ENCODE data around the gene TOPORS.
A peak's percentile ranks its signal among the peaks of the same experiment; 100 is the strongest.
"Not testable (repeated sequence)": the region's sequence is repeated elsewhere in the genome, so short reads cannot be mapped to it uniquely, and the experiment has no call there.

Gene TOPORS

GRCh38 chr9:32565967-32566366 is 13.6 kb upstream of the TOPORS start:
- no peak for DNase-seq (ENCODE audit: low spot score)

GRCh38 chr9:32558408-32558934 is 6.1 kb upstream of the TOPORS start:
- no peak for DNase-seq (ENCODE audit: low spot score)

DNA sequence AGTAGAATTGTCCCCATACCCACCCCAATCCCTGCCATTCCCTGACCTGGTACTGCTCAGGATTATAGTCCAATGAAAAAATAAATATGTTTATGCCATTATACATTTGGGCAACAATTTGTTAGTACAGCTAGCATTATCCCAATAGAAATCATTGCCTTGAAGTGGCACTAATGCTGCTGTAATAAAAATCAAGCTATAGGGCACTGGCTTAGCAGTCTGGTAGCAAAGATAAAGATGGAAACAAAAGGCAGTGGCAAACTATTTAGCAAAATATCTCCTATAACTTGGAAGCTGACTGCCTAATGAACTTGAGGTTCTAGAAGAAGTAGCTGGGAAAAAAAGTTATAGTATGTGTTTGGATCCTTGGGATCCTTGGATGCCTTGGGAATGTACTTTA is 2.2 kb upstream of the TOPORS start:
- no peak for DNase-seq (ENCODE audit: low spot score)

DNA sequence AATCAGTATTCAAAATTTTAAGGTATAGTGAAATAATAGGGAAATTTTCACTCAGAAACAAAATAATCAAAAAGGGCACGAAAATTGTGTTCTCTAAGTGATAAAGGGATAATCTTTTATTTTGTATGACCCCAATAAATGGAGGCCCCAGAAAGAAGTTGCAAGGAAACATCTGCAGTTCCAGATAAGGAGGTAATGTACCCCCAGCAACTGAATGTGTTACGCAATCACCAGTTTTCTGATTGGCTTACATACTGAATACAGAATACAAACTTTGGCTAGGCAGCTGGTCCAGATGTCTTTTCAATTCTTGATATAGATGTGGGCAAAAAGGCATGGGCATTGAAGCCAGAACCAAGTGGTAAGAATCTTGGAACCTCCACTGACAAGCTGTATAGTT is 1.7 kb upstream of the TOPORS start:
- DNase-seq (ENCODE audit: low spot score), result no peak

DNA sequence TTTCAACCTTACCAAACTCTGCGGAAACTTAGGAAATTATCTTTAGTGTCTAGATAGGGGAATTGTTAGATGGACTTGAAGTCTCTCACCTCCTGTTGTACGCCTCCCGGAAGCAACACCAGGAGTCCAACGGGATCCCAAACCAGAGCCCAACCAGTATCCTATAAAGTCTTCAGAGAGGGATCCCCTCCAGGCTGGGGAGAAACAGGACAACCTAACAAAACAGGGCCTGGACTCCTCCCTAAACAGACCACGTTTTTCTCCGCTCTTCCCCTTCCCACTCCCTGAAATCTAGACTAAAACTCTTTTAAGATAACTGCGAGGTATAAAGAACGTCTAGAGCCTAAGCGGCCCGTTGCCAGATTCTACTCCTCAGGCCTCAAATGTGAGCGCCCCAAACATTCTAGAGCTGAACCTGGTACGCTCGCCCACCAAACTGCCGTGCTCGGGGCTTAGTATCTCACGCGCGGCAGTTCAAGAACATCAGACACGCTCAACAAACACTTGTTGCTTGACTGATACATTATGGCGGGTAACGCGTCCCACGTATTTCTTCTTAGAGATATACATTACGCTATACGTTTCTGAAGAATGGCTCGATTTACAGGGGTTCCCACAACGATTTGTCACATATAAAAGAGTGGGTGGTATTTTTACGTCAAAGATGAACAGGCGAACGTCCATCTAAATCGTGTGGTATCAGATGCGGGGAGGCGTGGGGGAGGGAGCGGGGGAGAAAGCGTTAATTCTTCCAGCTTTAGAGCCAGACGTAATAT is 922 bp downstream of the TOPORS start:
- DNase-seq (ENCODE audit: low spot score), result no peak

GRCh38 chr9:32550562-32551275 is 1.7 kb downstream of the TOPORS start:
- peak; percentile 89 for DNase-seq (ENCODE audit: low spot score)

DNA sequence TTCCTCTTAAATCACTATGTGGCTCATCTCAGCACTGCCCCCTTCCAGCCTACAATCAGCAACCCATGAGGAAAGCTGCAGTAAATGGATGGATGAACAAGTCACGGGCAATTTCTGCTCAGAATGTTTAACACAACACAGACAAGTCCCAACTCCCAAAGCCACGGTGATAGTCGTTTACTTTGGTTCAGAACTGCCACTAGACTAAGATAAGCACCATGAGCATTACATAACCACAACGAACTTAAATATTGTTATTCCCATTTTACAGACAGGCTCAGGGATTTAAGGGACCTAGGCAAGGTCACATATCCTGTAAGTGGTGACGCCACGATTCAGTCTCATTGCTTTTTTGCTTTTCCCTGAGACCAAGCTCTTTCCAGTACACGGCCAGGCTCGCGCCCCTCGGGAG is 2.2 kb downstream of the TOPORS start:
- peak; percentile 49 for DNase-seq (ENCODE audit: low spot score)

- DNase-seq (ENCODE audit: low spot score), result not testable (repeated sequence)
Observed at GRCh38 chr9:32548213-32548612, 4.2 kb downstream of the TOPORS start.

GRCh38 chr9:32545884-32546283 is 6.5 kb downstream of the TOPORS start:
- no peak for DNase-seq (ENCODE audit: low spot score)

DNA sequence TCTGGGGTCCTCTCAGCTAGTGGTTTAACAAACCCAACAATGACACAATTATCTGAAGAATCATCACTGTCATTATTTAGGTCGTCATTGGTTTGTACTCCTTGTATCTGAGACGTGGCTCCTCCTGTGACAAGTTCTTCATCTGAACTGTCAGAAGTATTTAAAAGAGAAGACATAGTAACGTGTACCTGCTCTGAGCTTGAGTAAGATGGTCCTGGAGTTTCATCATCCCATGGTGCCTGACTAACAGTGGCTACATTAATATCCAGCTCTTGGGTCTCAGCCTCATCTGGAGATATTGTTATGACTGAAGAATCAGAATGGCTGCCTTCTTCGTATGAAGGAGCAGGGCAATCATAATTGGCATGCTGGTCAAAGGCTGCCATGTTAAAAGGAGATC is 9.3 kb downstream of the TOPORS start:
- DNase-seq (ENCODE audit: low spot score), result no peak

- no peak for DNase-seq (ENCODE audit: low spot score)
Observed at GRCh38 chr9:32533816-32534215, 18.6 kb downstream of the TOPORS start.

DNA sequence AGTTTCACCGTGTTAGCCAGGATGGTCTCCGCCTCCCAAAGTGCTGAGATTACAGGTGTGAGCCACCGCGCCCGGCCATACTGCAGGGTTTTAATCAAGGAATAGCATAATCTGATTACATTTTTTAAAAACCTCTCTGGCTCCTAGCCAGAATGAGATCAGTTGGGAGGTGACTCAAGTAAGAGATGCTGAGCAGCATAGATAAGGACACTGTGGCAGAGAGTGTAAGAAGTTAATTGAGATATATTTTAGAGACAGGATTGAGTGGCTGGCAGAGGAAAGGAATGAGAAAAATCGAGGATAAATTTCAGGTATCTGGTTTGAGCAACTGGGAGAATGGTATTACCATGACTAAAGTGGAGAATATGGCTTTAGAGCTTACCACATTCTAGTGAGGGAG is 19.1 kb downstream of the TOPORS start:
- DNase-seq (ENCODE audit: low spot score), result no peak

DNA sequence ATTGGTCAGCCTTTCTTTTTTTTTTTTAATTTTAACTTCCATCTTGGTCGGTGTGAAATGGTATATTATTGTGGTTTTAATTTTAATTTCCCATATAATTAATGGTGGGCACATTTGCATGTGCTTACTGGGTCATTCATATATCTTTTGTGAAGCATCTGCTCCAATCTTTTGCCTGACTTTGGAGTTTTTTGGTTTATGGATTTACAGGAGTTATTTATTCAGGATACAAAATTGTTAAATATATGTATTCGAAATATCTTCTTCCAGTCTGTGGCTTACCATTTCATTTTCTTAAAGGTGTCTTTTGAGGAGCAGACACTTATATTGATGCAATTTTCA is 25.7 kb downstream of the TOPORS start:
- DNase-seq (ENCODE audit: low spot score), result no peak

- DNase-seq (ENCODE audit: low spot score), result peak; percentile 86
Observed at GRCh38 chr9:32526041-32526706, 26.2 kb downstream of the TOPORS start, which contains the start of gene RIGI. Gene RIGI, minus strand, starts transcription at chr9:32526196. Its CDS starts 30 bp downstream, at chr9:32526166.

GRCh38 chr9:32525709-32526030 is 26.7 kb downstream of the TOPORS start:
- DNase-seq (ENCODE audit: low spot score), result peak; percentile 52

DNA sequence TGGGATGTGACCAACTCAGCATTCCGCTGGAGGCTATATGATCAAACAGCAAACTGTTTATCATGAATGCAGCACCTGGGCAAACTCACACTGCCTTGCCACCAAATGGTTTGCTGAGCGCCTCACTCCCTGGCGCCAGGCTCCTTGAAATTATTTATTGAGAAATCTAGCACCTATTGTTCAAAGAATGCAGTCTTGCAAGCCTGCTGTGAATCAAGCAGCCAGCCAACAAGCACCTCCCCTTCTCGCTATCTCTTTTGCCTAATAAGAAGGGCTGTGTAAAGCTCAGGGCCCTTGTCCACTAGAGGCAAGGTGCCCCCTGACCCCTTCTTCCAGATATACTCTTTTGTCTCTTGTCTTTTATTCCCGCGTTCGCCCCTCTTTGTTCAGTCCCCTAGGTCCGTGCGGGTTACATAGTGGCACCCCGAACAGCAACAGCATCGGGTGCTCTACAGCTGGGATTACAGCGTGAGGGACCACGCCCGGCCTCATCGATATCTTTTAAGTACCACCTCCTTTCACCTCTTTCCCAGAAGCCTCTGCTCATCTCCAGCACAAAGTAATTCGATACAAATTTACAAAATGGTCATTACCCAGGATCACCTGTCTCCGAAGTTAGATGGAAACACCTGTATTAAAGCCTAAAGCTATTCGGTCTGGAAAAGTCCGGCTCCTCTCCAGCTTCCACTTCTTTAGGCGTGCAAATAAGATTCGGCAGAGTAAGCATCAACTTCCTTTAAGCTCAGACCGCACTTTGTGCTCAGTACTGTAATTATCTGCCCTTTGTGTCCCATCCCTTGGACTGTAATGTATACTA is 27.3 kb downstream of the TOPORS start:
- DNase-seq (ENCODE audit: low spot score), result peak; percentile 47

DNA sequence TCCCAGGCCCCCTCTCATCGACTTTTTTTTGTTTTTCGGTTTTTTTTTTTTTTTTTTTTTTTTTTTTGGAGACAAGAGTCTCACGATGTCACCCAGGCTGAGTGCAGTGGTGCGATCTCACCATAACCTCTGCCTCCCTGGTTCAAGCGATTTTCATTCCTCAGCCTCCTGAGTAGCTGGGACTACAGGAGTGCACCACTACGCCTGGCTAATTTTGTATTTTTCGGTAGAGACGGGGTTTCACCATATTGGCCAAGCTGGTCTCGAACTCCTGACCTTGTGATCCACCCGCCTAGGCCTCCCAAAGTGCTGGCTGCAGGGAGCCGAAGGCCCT is 27.9 kb downstream of the TOPORS start:
- DNase-seq (ENCODE audit: low spot score), result not testable (repeated sequence)

- no peak for DNase-seq (ENCODE audit: low spot score)
Observed at GRCh38 chr9:32523910-32524309, 28.5 kb downstream of the TOPORS start.

GRCh38 chr9:32518276-32518675 is 34.1 kb downstream of the TOPORS start:
- DNase-seq (ENCODE audit: low spot score), result no peak

GRCh38 chr9:32516241-32516640 is 36.1 kb downstream of the TOPORS start:
- no peak for DNase-seq (ENCODE audit: low spot score)

DNA sequence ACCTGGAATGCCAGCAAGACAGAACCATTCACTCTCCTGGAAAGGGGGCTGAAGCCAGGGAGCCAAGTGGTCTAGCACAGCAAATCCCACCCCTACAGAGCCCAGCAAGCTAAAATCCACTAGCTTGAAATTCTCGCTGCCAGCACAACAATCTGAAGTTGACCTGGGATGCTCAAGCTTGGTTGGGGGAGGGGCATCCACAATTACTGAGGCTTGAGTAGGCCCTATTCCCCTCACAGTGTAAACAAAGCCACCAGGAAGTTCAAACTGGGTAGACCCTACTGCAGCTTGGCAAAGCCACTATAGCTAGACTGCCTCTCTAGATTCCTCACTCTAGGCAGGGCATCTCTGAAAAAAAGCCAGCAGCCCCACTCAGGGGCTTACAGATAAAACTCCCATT is 43.7 kb downstream of the TOPORS start:
- no peak for DNase-seq (ENCODE audit: low spot score)

GRCh38 chr9:32503008-32503407 is 49.4 kb downstream of the TOPORS start:
- DNase-seq (ENCODE audit: low spot score), result no peak

Data from pons (tissue), 1 donor.